Neural progenitor cell (in vitro differentiated cells): ENCODE results near the gene GOLGA8B.
"Not testable (repeated sequence)": the region's sequence is repeated elsewhere in the genome, so short reads cannot be mapped to it uniquely, and the experiment has no call there.

Experiments
- CTCF ChIP-seq: fragments of 200-600 bp; sonication (generic); IDR thresholded peaks from 2 replicates; pipeline ENCODE4 v1.5.1; 2017; ENCODE audit warnings: antibody characterized with exemption, mild to moderate bottlenecking
- EZH2 ChIP-seq: fragments of 200-600 bp; sonication (generic); IDR thresholded peaks from 2 replicates; pipeline ENCODE4 v1.6.1; 2017; ENCODE audit warnings: antibody characterized with exemption, mild to moderate bottlenecking, moderate library complexity

- TF ChIP-seq CTCF, EZH2: not testable (repeated sequence)
Measured at GRCh38 chr15:34559764-34560163, 23.7 kb downstream of the GOLGA8B start.
